ENCODE measurements around the gene ZBP1.

ZBP1 gene

GRCh38 chr20:57596998-57597939, 23.0 kb downstream of the ZBP1 start:
- DNase-seq (ENCODE audit: low read depth): no peak

- no peak for DNase-seq (ENCODE audit: low read depth)
Measured at GRCh38 chr20:57596358-57596757, 23.9 kb downstream of the ZBP1 start.

- DNase-seq (ENCODE audit: low read depth): no peak
Measured at GRCh38 chr20:57595041-57596030, 24.9 kb downstream of the ZBP1 start.

GRCh38 chr20:57594092-57594951, 25.9 kb downstream of the ZBP1 start:
- no peak for DNase-seq (ENCODE audit: low read depth)

DNA sequence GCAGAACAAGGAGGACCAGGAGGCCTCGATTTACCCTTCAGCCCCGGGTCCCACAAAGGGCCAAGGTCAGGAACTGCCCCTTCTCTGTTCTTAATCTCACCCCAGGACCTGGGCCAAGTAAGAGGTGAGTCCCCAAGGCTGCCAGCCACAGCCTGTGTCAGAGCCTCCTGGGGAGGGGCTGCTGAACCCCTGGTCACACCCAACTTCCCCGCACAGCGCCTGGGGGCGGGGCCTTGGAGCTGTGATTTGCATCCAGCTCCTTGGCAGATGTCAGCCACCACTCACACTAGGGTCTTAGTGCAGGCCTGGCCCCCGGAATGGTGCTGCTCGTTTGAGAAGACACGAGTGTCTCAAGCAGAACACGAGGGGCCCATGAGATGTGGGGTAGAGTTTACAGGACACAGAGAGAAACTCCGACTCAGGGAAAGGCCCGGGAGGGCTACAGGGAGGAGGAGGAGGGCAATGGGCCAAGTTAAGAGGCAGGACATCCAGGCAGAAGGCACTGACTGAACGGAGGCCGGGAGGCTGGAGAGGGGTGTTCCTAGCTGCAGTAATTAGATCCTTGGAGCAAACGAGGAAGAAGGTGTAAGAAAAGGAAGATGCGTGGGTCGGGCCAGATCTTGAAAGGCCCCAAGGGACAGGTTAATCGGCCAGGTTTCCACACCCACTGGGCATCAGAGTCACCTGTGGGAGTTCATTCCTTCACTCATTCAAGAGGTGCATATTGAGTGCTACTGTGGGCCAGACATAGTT, 26.9 kb downstream of the ZBP1 start:
- no peak for DNase-seq (ENCODE audit: low read depth)

DNA sequence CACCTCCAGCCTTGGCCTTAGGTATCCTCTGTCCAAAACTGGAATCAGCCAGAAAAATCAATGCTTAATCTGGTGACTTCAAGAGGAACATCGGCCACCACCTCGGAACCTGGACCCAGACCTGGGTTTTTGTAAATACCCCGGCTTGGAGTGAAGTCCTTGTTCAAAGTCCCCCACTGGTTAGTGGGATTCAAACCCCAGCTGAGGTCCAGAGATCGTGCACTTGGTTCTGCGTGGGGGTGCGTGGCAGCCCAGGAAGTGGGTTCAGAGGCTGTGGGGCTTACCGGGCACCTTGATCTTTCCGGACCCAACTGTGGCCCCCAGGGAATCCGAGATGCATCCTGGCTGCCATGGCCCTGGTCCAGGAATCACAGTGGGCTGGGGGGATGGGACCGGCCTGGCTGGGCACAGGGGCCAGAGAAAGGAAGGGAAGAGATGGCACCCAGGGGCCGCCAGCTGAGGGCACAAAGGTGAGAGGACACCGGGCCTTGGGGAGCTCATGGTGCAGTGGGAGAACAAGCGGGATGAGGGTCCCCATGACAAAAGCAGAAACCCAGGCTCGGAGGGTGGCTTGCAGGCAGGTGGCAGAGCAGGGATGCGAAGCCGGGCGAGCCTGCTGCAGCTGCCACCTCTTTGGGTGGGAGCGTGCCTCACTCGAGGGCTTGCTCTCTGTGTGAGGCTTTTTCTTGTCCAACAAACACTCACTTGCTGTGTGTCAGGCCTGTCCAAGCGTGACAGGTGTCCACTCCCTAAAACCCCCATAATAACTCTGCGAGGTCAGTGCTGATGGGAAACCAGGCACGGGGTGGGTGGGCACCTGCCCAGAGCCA, 27.7 kb downstream of the ZBP1 start:
- DNase-seq (ENCODE audit: low read depth): no peak

DNA sequence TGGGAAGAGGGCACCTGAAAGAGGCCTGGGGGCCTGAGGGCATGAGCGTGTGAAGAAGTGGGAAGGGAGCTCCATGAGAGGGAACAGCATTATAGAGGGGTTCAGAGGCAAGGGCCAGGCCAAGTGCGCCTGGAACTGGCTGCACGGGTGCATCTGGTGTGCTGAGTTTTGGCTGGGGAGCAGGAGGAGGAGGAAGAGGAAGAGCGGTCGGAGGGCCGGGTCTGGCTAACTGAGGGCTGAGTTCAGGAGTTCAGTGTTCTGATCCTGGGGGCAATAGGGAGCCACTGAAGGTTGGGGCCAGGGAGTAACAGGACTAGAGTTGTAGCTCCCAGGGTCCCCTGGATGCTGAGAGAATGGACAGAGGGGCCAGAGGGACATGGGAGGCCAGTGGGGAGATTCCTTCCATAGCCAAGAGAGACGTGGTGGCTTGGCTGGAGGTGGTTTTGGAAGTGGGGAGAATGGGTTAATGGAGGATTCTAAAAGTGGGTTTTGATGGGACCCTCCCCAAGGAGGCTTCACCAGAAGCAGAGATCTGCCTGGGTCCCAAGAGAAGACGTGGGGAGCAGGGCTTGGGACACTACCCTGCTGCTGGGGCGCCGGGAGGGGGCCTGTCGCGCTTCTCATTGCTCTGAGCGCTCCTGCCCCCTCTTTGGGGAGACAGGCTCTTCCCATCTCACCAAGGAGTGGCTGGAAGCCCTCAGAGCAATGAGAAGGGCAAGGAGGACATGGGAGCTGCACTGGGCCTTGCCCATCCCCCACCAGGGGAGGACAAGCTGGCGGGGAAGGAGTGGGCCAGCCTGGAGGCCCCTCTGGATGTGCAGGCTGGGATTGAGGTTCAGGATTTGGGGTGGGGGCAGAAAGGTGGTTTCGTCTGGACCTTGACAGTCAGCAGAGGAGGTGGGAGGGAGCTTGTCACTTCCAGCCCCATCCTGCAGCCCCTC, 28.7 kb downstream of the ZBP1 start:
- DNase-seq (ENCODE audit: low read depth): no peak

DNA sequence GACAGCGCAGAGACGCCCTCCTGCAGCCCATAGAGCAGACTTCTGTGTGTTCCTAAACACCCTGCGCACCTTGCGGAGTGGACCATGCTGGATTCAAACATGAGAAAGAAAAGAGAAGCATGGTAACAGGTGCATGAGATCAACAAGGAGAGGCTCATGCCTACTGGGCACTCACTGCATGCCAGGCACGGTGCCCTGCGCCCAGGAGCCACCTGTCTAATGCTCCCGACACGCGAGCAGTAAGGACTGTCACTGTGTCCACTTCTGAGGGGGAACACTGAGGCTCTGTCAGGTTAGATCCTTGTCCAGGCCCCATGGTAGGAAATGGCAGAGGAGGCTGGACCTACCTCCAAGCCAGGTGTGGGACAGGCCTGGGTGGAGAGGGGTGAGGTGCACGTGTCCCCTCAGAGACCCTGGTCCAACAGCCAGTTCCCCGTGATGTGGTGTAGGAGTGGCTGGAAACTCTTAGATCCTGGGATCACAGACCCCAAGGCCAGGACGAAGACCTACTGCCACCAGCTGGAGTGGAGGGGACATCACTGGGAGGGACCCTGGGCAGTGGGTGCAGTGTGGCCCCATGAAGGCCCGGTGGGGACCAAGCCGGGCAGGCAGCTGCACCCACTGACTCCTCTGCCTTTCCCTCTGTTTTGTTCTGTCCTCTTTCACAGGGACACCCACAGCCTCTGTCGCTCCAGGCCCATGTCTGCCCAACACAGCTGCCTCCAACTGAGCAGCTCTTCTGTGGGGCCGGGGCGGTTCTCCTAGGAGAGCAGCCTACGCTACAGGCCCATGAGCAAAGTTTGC, 29.5 kb downstream of the ZBP1 start:
- DNase-seq (ENCODE audit: low read depth): no peak

GRCh38 chr20:57589728-57590484, 30.3 kb downstream of the ZBP1 start:
- no peak for DNase-seq (ENCODE audit: low read depth)

- no peak for DNase-seq (ENCODE audit: low read depth)
Measured at GRCh38 chr20:57589123-57589727, 31.0 kb downstream of the ZBP1 start.

GRCh38 chr20:57588596-57588995, 31.6 kb downstream of the ZBP1 start:
- DNase-seq (ENCODE audit: low read depth): no peak

DNA sequence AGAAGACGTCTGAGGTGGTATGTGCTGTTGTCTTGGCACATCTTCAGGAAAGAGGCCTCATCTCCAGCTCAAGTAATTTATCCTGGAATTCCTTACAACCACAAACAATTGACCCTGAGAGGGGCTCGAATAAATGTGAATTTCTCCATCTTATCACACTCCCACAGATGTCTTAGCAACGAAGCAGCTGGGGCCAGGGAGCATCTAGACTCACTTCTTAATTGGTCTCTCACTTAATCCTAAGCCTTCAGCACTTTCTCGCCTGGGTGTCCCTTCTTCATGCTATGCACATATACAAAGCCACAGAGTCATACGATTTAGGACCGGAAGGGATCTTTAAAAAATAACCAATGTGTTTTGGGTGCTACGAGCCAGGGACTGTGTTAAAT, 32.2 kb downstream of the ZBP1 start:
- DNase-seq (ENCODE audit: low read depth): no peak

DNA sequence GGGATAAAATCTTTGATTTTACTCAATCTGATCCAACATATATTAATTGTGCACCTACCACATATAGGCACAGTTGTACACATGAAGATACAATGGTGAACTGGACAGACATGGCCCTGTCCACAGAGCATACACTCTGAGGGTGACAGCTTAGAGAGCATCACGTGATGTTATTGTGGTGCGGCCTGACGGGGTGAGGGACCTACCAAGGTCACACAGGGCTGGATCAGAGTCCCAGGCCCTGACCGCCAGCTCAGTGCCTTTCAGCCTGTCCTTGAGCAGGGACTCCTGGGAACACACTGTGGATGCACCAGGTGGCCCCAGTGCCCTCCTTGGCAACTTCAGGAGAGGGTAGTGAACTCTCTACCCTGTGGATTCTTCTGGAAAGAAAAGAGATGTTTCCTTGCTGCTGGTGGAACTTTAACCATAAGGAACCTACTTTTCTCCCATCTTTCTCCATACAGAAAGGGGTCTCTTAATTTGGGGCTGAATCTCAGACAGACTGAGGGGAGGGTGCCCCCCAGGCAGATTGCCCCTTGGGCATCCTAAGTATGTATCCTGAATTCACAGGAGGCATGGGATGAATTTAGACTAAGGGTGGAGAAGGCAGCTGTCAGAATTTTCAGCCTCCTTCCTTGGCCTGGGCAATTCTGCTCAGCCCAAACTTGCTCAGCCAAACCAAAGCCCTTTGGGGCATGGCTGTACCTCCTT, 32.8 kb downstream of the ZBP1 start:
- DNase-seq (ENCODE audit: low read depth): no peak

- DNase-seq (ENCODE audit: low read depth): no peak
Measured at GRCh38 chr20:57586943-57587277, 33.3 kb downstream of the ZBP1 start.

GRCh38 chr20:57586370-57586793, 33.8 kb downstream of the ZBP1 start:
- DNase-seq (ENCODE audit: low read depth): no peak

- no peak for DNase-seq (ENCODE audit: low read depth)
Measured at GRCh38 chr20:57585466-57586213, 34.6 kb downstream of the ZBP1 start.

All from GM04504 (cell line).